Endothelial cell of umbilical vein (primary cell): Measurements from ENCODE around the gene SLFN12L. TPM values are rescaled to one million over a fixed set of nuclear protein-coding genes. Genes with fewer than 3 reads are reported as not detected.
"Not testable (repeated sequence)": the region's sequence is repeated elsewhere in the genome, so short reads cannot be mapped to it uniquely, and the experiment has no call there.

Source experiments
- BruUV-seq: library from RNA; stranded (reverse); fragments of 400-500 nt; replicated peaks from 2 replicates; lab custom pipeline; 2021; lab: Mats Ljungman, UMichigan
- CTCF ChIA-PET: fragments of 300-600, 350-600 bp; sonication (Branson Sonifier 250); formaldehyde crosslinking; loops from one replicate; lab custom pipeline; 2021; ENCODE audit warnings: antibody characterized with exemption, inconsistent platforms; lab: Charles Lee
- POLR2A ChIA-PET: fragments of 300-600, 350-600 bp; sonication (Branson Sonifier 250); formaldehyde crosslinking; loops from one replicate; lab custom pipeline; 2021; ENCODE audit warnings: antibody characterized with exemption, inconsistent platforms; lab: Charles Lee
- DNase-seq: peaks from one replicate; pipeline ENCODE4 v3.0.0-alpha.2; 2011; ENCODE audit warnings: low read depth, low spot score
- FAIRE-seq: peaks from 2 replicates; lab custom pipeline; 2011; peaks lifted over from hg19 to GRCh38; lab: Jason Lieb, UNC
- H2AFZ ChIP-seq: 2 replicates; pipeline ENCODE4 v1.6.0; 2012; ENCODE audit warnings: low read depth, low read length, control low read depth, inconsistent platforms
- H3K27ac ChIP-seq: 2 replicates; pipeline ENCODE4 v1.5.1; 2011; ENCODE audit warnings: low read depth, mild to moderate bottlenecking, control low read depth, low read length, moderate library complexity; ENCODE audit not compliant: insufficient read depth
- H3K27me3 ChIP-seq, 2 experiments: 2 replicates each; pipeline versions ENCODE4 v1.6.0 to v1.6.1; 2011; ENCODE audit warnings: low read length in 2 of 2, mixed read lengths in 1 of 2; ENCODE audit not compliant: control insufficient read depth in 2 of 2, insufficient read depth in 2 of 2
- H3K36me3 ChIP-seq, 2 experiments: 2 replicates in 1 of 2; 3 replicates in 1 of 2; pipeline ENCODE4 v1.5.1; 2011; ENCODE audit warnings: low read length in 2 of 2, mild to moderate bottlenecking in 1 of 2, moderate library complexity in 1 of 2; ENCODE audit not compliant: control insufficient read depth in 2 of 2, insufficient read depth in 2 of 2; ENCODE audit errors: extremely low read depth in 1 of 2
- H3K4me1 ChIP-seq: 3 replicates; pipeline ENCODE4 v1.5.1; 2011; ENCODE audit warnings: mild to moderate bottlenecking, low read length; ENCODE audit not compliant: control insufficient read depth, insufficient read depth; ENCODE audit errors: extremely low read depth
- H3K4me2 ChIP-seq: 2 replicates; pipeline ENCODE4 v1.6.1; 2011; ENCODE audit warnings: low read length, control low read depth, mixed read lengths; ENCODE audit not compliant: insufficient read depth
- H3K4me3 ChIP-seq, 3 experiments: fragments of 200-600 bp in 1 of 3; sonication (generic), shearing (Covaris generic) in 1 of 3; replicated peaks in 1 of 3; 2 replicates each; pipeline ENCODE4 v1.5.1; 2011 to 2016; ENCODE audit warnings: control low read depth in 3 of 3, low read length in 3 of 3, mild to moderate bottlenecking in 2 of 3, inconsistent platforms in 1 of 3, low read depth in 1 of 3, moderate library complexity in 1 of 3; ENCODE audit not compliant: insufficient read depth in 1 of 3
- H3K79me2 ChIP-seq: 2 replicates; pipeline ENCODE4 v1.6.0; 2012; ENCODE audit warnings: low read length, inconsistent platforms; ENCODE audit not compliant: control insufficient read depth, insufficient read depth
- H3K9ac ChIP-seq: replicated peaks from 2 replicates; pipeline ENCODE3; 2011; ENCODE audit warnings: low read length, control low read depth; ENCODE audit not compliant: insufficient read depth; ENCODE audit errors: extremely low read depth
- H3K9me1 ChIP-seq: replicated peaks from 3 replicates; pipeline ENCODE4 v1.6.0; 2011; ENCODE audit warnings: mild to moderate bottlenecking, low read length; ENCODE audit not compliant: control insufficient read depth, insufficient read depth; ENCODE audit errors: extremely low read depth
- H3K9me3 ChIP-seq: replicated peaks from 2 replicates; pipeline ENCODE4 v1.5.1; 2012; ENCODE audit warnings: low read length, inconsistent platforms; ENCODE audit not compliant: control insufficient read depth, insufficient read depth
- H4K20me1 ChIP-seq: replicated peaks from 2 replicates; pipeline ENCODE3; 2011; ENCODE audit warnings: mild to moderate bottlenecking, low read length; ENCODE audit not compliant: control insufficient read depth, insufficient read depth; ENCODE audit errors: extremely low read depth
- CTCF ChIP-seq, 2 donors: IDR thresholded peaks; 1 replicate in 1 of 2; 2 replicates in 1 of 2; pipeline ENCODE4 v1.5.1; 2011; ENCODE audit warnings: low read length in 2 of 2, mild to moderate bottlenecking in 2 of 2, moderate library complexity in 2 of 2, control low read depth in 1 of 2, inconsistent platforms in 1 of 2, low read depth in 1 of 2; ENCODE audit not compliant: insufficient read depth in 1 of 2; ENCODE audit errors: extremely low read depth in 1 of 2
- FOS ChIP-seq: IDR thresholded peaks from 2 replicates; pipeline ENCODE4 v1.6.1; 2011; ENCODE audit warnings: mild to moderate bottlenecking, low read length, moderate library complexity, borderline replicate concordance; ENCODE audit not compliant: insufficient read depth
- GATA2 ChIP-seq: IDR thresholded peaks from 2 replicates; pipeline ENCODE4 v1.7.0; 2011; ENCODE audit warnings: low read depth, mild to moderate bottlenecking, moderate library complexity, mixed read lengths, low read length; ENCODE audit not compliant: insufficient read length, insufficient read depth
- JUN ChIP-seq: IDR thresholded peaks from 2 replicates; pipeline ENCODE4 v1.6.1; 2011; ENCODE audit warnings: borderline replicate concordance, low read depth; ENCODE audit not compliant: insufficient read length, insufficient read depth
- POLR2A ChIP-seq: IDR thresholded peaks from 2 replicates; pipeline ENCODE4 v1.6.1; 2012; ENCODE audit warnings: low read depth, mild to moderate bottlenecking, control low read depth, low read length
- POLR2AphosphoS5 ChIP-seq: IDR thresholded peaks from 2 replicates; pipeline ENCODE4 v1.6.1; 2012; ENCODE audit warnings: low read depth, mild to moderate bottlenecking, control low read depth, low read length, moderate library complexity; ENCODE audit not compliant: insufficient read depth
- dilution Hi-C: fragments of 300-500 bp; cut with MboI; formaldehyde crosslinking; loops from one replicate; pipeline ENCODE4 v1.15.0; 2019; ENCODE audit warnings: low sequenced_read_pairs; ENCODE audit not compliant: extremely low pct_ligation_motif_present
- intact Hi-C: fragments of 100-400 bp; cut with micrococcal nuclease; formaldehyde crosslinking; loops from one replicate; pipeline ENCODE4 v1.10.0; 2022
- polyA plus RNA-seq, 4 experiments: library from polyadenylated mRNA; depleted of rRNA in 3 of 4; stranded (reverse) in 3 of 4; unstranded in 1 of 4; fragments of >200 nt; gene quantifications; 2 replicates each; pipeline versions ENCODE4 v1.2.1 to v1.2.3, GENCODE V29; 2011 to 2012; ENCODE audit warnings: missing spikeins in 1 of 4
- total RNA-seq: library from RNA; stranded (reverse); gene quantifications from 2 replicates; pipeline ENCODE4 v1.2.3, GENCODE V29; 2021

SLFN12L gene
- total and polyA plus RNA-seq, 2 donors (not counting 3 experiments of a cell fraction or from before 2014, with no cell fraction given): not detected

- intact Hi-C loops (loop anchor here (1.0 to 10.0 kb wide), 8 partner anchors 165 to 1125 kb away; partner anchors contain the start of genes LIG3, NLE1, SLFN5 and UNC45B), dilution Hi-C loops (loop anchor here (25.0 kb wide), 1 partner anchor 227 kb away; no protein-coding TSS in a partner anchor)
- Histone ChIP-seq H3K36me3 (no peaks in the 10 kb centered on the region), H3K4me2 (peak overlapping the region; percentile 72), H3K4me1 (peaks cover 44% of the 10 kb centered on the region), H3K9me1 (peaks cover 2% of the 10 kb centered on the region), H3K27ac (no peak overlapping the region), H3K79me2 (no peaks in the 10 kb centered on the region), H2AFZ (peak overlapping the region; percentile 86), H3K4me3 (no peak overlapping the region), H4K20me1 (no peaks in the 10 kb centered on the region), H3K9me3 (no peaks in the 10 kb centered on the region), H3K9ac (no peak overlapping the region), H3K27me3 (no peaks in the 10 kb centered on the region)
- TF ChIP-seq JUN (no peak), POLR2AphosphoS5 (no peak)
- no TSS peak for BruUV-seq
- DNase-seq (no peak), FAIRE-seq (no peak)
- ChIA-PET POLR2A (interaction anchor here (0.7 kb wide), 1 partner anchor 425 kb away, joined by 4 read pairs; no protein-coding TSS in a partner anchor), CTCF (interaction anchor here (0.6 to 9.5 kb wide), 57 partner anchors 8 to 1185 kb away, joined by 3 to 186 read pairs (median 4); partner anchors contain the start of genes PEX12, SLFN11 and SLFN12)
These were observed 2.2 kb upstream of the SLFN12L start for GRCh38 chr17:35539659-35540026.

GRCh38 chr17:35536664-35537171 lies 760 bp downstream of the SLFN12L start:
- Histone ChIP-seq H4K20me1 (no peaks in the 10 kb centered on the region), H3K9me1 (peaks cover 2% of the 10 kb centered on the region), H3K4me1 (peaks cover 24% of the 10 kb centered on the region), H3K4me3 (no peak overlapping the region), H3K36me3 (no peaks in the 10 kb centered on the region), H3K4me2 (no peak overlapping the region), H3K9ac (no peak overlapping the region), H3K27ac (no peak overlapping the region), H3K79me2 (no peaks in the 10 kb centered on the region), H3K9me3 (no peaks in the 10 kb centered on the region), H2AFZ (no peak overlapping the region), H3K27me3 (no peaks in the 10 kb centered on the region)
- dilution Hi-C loops: loop anchor here (25.0 kb wide), 1 partner anchor 224 kb away; no protein-coding TSS in a partner anchor
- no TSS peak for BruUV-seq
- no peak for FAIRE-seq
- CTCF ChIA-PET: interaction anchor here (0.8 to 9.5 kb wide), 4 partner anchors 22 to 367 kb away, joined by 3 to 186 read pairs (median 58); partner anchors contain the start of gene PEX12
- intact Hi-C loops: loop anchor here (10.0 kb wide), 1 partner anchor 392 kb away; the partner anchor contains the start of genes NLE1 and UNC45B
- POLR2A ChIA-PET: no interaction called here
- TF ChIP-seq JUN (no peak), GATA2 (no peak), POLR2A (no peak), CTCF (IDR thresholded peaks at IDR 0.05; ENCODE audit: extremely low read depth in 1 of 2, insufficient read depth in 1 of 2, low read depth in 1 of 2, low read length in 2 of 2) (no peak), FOS (no peak)
- DNase-seq: no peak

GRCh38 chr17:35535406-35535805 lies 2.1 kb downstream of the SLFN12L start:
- FAIRE-seq, H3K79me2 ChIP-seq, H3K9ac ChIP-seq, H3K4me3 ChIP-seq, BruUV-seq, DNase-seq, H3K9me1 ChIP-seq, H2AFZ ChIP-seq, H3K36me3 ChIP-seq, POLR2A ChIA-PET, H3K27ac ChIP-seq, H4K20me1 ChIP-seq, H3K4me2 ChIP-seq, H3K27me3 ChIP-seq, H3K9me3 ChIP-seq: not testable (repeated sequence)
- intact Hi-C loops: loop anchor here (10.0 kb wide), 1 partner anchor 391 kb away; the partner anchor contains the start of genes NLE1 and UNC45B
- dilution Hi-C loops: loop anchor here (25.0 kb wide), 1 partner anchor 223 kb away; no protein-coding TSS in a partner anchor
- peaks cover 16% of the 10 kb centered on the region for H3K4me1 ChIP-seq
- CTCF ChIA-PET: interaction anchor here (2.6 to 9.5 kb wide), 4 partner anchors 212 to 365 kb away, joined by 8 to 186 read pairs (median 64); no protein-coding TSS in a partner anchor
